Large intestine (tissue), 3 donors: ENCODE results near the gene SLC25A30. TPM values are rescaled to one million over a fixed set of nuclear protein-coding genes. Genes with fewer than 3 reads are reported as not detected.
"Not testable (repeated sequence)": the region's sequence is repeated elsewhere in the genome, so short reads cannot be mapped to it uniquely, and the experiment has no call there.

Experiments
- DNase-seq, 2 donors: peaks; one replicate each; pipeline versions ENCODE4 v3.0.0 to v3.0.0-alpha.2; 2013
- H3K27ac ChIP-seq: one replicate; pipeline ENCODE4 v1.5.1; 2013; ENCODE audit warnings: low read length
- H3K27me3 ChIP-seq: 2 replicates; pipeline ENCODE4 v1.6.1; 2013; ENCODE audit warnings: low read length; ENCODE audit not compliant: control insufficient read depth, insufficient read depth
- H3K36me3 ChIP-seq: 2 replicates; pipeline ENCODE4 v1.6.1; 2013; ENCODE audit warnings: low read length; ENCODE audit not compliant: control insufficient read depth, insufficient read depth
- H3K4me1 ChIP-seq: one replicate; pipeline ENCODE4 v1.6.1; 2013; ENCODE audit warnings: low read length; ENCODE audit not compliant: control insufficient read depth, insufficient read depth
- H3K4me3 ChIP-seq: one replicate; pipeline ENCODE4 v1.5.1; 2013; ENCODE audit warnings: low read length
- H3K9me3 ChIP-seq: one replicate; pipeline ENCODE4 v1.6.1; 2013; ENCODE audit warnings: mild to moderate bottlenecking, low read depth, low read length, moderate library complexity; ENCODE audit not compliant: control insufficient read depth
- WGBS: methylation state at CpG from one replicate; pipeline ENCODE4 v1.1.5; 2013; ENCODE audit warnings: low lambda C conversion rate; ENCODE audit not compliant: insufficient coverage; 5-methylcytosine and 5-hydroxymethylcytosine counted together
- polyA plus RNA-seq: library from polyadenylated mRNA; unstranded; fragments of 120-200 nt; gene quantifications from one replicate; pipeline ENCODE4 v1.2.1, GENCODE V29; 2013

The SLC25A30 gene
- polyA plus RNA-seq, 1 donor: 5.3 TPM

DNA sequence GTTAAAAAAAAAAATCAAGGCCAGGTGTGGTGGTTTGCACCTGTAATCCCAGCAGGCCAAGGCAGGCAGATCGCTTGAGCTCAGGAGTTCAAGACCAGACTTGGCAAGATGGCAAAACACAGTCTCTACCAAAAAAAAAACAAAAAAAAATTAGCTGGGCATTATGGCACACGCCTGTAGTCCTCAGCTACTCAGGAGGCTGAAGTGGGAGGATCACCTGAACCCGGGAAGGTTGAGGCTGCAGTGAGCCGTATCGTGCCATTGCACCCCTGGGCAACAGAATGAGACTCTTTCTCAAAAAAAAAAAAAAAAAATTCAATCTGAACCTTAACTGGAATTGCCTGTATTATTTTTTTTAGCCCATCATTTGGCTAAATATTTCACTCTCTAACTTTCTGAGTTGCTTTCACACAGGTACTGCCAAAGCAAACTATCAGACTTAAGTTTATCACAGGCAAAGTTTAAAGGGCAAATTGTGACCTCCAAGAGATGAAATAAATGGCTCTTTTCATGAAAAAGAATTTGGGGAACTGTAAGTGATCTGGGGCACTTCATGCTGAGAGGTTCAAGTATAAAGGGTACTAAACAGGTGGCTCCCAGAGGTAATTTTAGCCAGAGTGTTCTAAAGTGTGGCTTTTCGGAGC lies 14.7 kb upstream of the SLC25A30 start:
- peak overlapping the region; percentile 30 for H3K27ac ChIP-seq
- H3K36me3 ChIP-seq: no peaks in the 10 kb centered on the region
- H3K4me1 ChIP-seq: peaks cover 21% of the 10 kb centered on the region
- H3K4me3 ChIP-seq: no peak overlapping the region
- H3K9me3 ChIP-seq: no peaks in the 10 kb centered on the region
- H3K27me3 ChIP-seq: no peaks in the 10 kb centered on the region
- no CpG with 5 or more reads among the region's 6 CpGs for WGBS
- DNase-seq: no peak

GRCh38 chr13:45426056-45426841 lies 8.1 kb upstream of the SLC25A30 start:
- not testable (repeated sequence) for H3K9me3 ChIP-seq

GRCh38 chr13:45422731-45423292 lies 4.6 kb upstream of the SLC25A30 start:
- Histone ChIP-seq H3K36me3 (no peaks in the 10 kb centered on the region), H3K27me3 (no peaks in the 10 kb centered on the region), H3K9me3 (no peaks in the 10 kb centered on the region), H3K4me3 (no peak overlapping the region), H3K27ac (no peak overlapping the region), H3K4me1 (no peaks in the 10 kb centered on the region)
- WGBS: no CpG with 5 or more reads among the region's 3 CpGs
- no peak for DNase-seq

More at GRCh38 chr13:45426056-45426841, 8.1 kb upstream of the SLC25A30 start:
- H3K4me1 ChIP-seq, H3K27ac ChIP-seq, H3K4me3 ChIP-seq, H3K27me3 ChIP-seq, H3K36me3 ChIP-seq, DNase-seq: not testable (repeated sequence)
- 100% methylated on average over 1 of the region's 16 CpGs for WGBS

DNA sequence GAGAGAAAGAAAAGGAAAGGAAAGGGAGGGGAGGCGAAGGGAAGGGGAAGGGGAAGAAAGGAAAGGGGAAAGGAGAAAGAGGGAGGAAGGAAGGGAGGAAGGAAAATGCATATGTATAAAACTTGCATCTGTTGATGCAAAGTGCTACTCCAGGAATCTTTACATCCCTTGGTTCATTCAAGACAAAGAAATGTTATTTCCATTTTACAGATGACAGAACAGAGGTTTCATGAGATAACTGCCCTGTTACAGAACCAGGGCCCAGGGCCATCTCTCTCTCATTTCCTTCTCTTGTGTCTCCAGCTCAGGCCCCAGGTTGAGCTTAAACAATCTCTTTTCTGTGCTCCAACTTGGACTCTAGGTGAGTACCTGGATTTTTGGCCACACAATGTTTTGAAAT lies 1.8 kb upstream of the SLC25A30 start:
- no peaks in the 10 kb centered on the region for H3K9me3 ChIP-seq
- peaks cover 8% of the 10 kb centered on the region for H3K4me1 ChIP-seq
- H3K27ac ChIP-seq: no peak overlapping the region
- 100% methylated on average over 1 of the region's 1 CpG for WGBS
- DNase-seq: no peak
- no peaks in the 10 kb centered on the region for H3K36me3 ChIP-seq
- H3K27me3 ChIP-seq: no peaks in the 10 kb centered on the region
- no peak overlapping the region for H3K4me3 ChIP-seq

GRCh38 chr13:45419389-45419788 lies 1.2 kb upstream of the SLC25A30 start:
- WGBS: no CpG with 5 or more reads among the region's 16 CpGs
- not testable (repeated sequence) for H3K4me3 ChIP-seq, DNase-seq, H3K36me3 ChIP-seq, H3K27me3 ChIP-seq, H3K27ac ChIP-seq, H3K9me3 ChIP-seq
- peaks cover 11% of the 10 kb centered on the region for H3K4me1 ChIP-seq

GRCh38 chr13:45416516-45417128 lies 1.6 kb downstream of the SLC25A30 start:
- peak in 1 of 2 donors; percentile 51 for DNase-seq
- peaks cover 11% of the 10 kb centered on the region for H3K4me1 ChIP-seq
- peak overlapping the region; percentile 80 for H3K4me3 ChIP-seq
- no peaks in the 10 kb centered on the region for H3K9me3 ChIP-seq
- H3K36me3 ChIP-seq: no peaks in the 10 kb centered on the region
- 13% methylated on average over 3 of the region's 10 CpGs for WGBS
- no peaks in the 10 kb centered on the region for H3K27me3 ChIP-seq
- peak overlapping the region; percentile 87 for H3K27ac ChIP-seq

GRCh38 chr13:45415112-45415511 lies 3.1 kb downstream of the SLC25A30 start:
- DNase-seq: no peak
- Histone ChIP-seq H3K9me3 (no peaks in the 10 kb centered on the region), H3K27ac (peak overlapping the region; percentile 65), H3K36me3 (peaks cover under 1% of the 10 kb centered on the region), H3K4me1 (peaks cover 11% of the 10 kb centered on the region), H3K4me3 (no peak overlapping the region), H3K27me3 (no peaks in the 10 kb centered on the region)
- 100% methylated on average over 1 of the region's 1 CpG for WGBS

DNA sequence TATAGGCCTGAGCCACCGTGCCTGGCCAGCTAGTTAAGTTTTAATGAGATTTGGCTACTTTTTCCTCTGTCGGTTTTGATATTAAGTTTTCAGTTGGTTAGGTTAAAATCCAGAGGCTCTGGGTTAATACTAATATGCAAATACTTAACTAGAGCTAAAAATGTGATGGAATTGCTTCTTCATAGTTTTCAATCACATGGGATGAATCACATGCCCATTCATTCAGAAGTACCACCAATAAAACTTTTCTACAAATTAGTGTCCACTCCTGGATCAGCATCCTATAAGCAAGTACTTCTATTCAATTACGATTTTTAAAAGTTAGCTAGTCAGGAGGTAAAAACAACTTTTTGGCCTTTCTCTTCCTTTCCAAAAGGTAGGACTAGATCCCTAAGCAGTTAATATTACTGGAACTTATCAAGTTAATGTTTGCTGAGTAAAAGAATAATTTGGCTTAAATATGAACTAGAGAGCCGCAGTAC lies 4.3 kb downstream of the SLC25A30 start:
- peak overlapping the region; percentile 11 for H3K4me3 ChIP-seq
- H3K27ac ChIP-seq: no peak overlapping the region
- peaks cover 5% of the 10 kb centered on the region for H3K36me3 ChIP-seq
- no peaks in the 10 kb centered on the region for H3K27me3 ChIP-seq
- H3K9me3 ChIP-seq: no peaks in the 10 kb centered on the region
- peaks cover 11% of the 10 kb centered on the region for H3K4me1 ChIP-seq
- WGBS: no CpG with 5 or more reads among the region's 4 CpGs
- DNase-seq: no peak

DNA sequence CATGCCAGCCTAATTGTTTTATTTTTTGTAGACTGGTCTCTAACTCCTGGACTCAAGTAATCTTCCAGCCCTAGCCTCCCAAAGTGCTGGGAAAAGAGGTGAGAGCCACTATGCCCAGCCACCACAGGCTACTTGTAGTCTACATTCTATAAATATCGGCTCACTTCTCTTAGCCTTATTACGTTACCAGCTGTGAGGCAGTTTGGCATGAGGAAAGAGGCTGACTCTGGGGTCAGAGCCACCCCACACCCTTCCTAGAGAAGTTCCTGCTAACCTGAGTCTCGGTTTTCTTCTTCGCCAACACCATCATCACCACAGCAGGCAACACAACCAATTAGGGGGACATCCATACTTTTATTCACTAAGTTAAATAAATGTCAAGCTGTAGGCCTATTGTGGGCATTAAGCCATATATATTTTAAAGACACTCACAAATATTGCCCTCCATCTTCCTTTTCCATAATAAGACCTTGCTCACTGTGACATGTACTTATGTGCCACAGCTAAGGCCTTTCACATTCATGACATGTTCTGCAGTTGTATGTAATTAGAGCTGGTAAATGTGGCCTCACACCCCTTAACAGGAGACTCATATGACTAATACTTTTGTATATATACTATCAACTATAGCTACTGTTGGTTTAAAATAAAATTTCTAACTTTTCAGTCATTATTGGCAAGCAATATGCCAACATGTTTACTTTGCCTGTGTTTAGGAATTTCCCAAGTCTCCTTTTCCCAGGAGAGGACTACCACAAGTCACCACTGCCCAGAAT lies 5.7 kb downstream of the SLC25A30 start:
- H3K4me1 ChIP-seq: peaks cover 11% of the 10 kb centered on the region
- H3K9me3 ChIP-seq: no peaks in the 10 kb centered on the region
- no peaks in the 10 kb centered on the region for H3K27me3 ChIP-seq
- H3K4me3 ChIP-seq: no peak overlapping the region
- H3K27ac ChIP-seq: no peak overlapping the region
- DNase-seq: no peak
- H3K36me3 ChIP-seq: peaks cover 15% of the 10 kb centered on the region
- WGBS: no CpG with 5 or more reads among the region's 4 CpGs

GRCh38 chr13:45411631-45412030 lies 6.5 kb downstream of the SLC25A30 start:
- DNase-seq: no peak
- no peak overlapping the region for H3K27ac ChIP-seq
- H3K27me3 ChIP-seq: no peaks in the 10 kb centered on the region
- H3K4me1 ChIP-seq: peaks cover 8% of the 10 kb centered on the region
- no peaks in the 10 kb centered on the region for H3K9me3 ChIP-seq
- 83% methylated on average over 1 of the region's 4 CpGs for WGBS
- peaks cover 22% of the 10 kb centered on the region for H3K36me3 ChIP-seq
- H3K4me3 ChIP-seq: no peak overlapping the region
